HG03175 (cell line): Measurements from ENCODE around the gene SKI.

ENCODE experiments used
- ATAC-seq: cut with Tn5 transposase; IDR thresholded peaks from one replicate; pipeline ENCODE4 v1.9.1; 2021; ENCODE audit warnings: mild to moderate bottlenecking, moderate library complexity; ENCODE audit not compliant: unreplicated experiment

The SKI gene

DNA sequence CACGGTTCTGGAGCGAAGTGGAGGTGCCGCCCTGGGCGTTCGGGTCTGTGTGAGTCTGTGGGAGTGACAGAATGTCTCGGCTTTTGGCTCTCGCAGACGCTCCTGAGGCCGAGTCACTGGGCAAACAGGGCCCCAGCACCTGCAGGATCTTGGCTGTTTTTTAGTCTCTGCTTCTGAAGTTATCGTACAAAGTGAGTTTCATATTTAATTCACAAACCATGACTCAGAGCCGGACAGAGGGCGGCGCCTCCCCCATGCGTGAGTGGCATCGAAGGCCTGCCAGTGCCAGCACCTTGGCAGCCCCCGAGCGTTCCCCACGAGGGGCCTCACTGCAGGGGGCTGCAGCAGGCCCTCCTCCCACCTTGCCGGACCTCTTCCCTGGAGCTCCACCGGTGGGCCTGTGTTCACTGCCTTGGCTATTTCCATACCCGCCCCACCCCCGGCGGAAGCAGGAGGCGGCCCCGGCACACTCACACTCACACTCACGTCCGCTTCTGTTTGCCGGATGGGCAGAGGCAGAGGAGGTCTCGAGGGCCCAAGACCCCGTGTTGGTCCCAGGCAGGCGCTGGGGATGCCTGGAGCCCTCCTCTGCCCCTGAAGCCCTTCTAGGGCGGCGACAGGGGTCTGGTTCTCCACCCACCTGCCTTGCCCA, 106.9 kb downstream of the SKI start:
- no peak for ATAC-seq

DNA sequence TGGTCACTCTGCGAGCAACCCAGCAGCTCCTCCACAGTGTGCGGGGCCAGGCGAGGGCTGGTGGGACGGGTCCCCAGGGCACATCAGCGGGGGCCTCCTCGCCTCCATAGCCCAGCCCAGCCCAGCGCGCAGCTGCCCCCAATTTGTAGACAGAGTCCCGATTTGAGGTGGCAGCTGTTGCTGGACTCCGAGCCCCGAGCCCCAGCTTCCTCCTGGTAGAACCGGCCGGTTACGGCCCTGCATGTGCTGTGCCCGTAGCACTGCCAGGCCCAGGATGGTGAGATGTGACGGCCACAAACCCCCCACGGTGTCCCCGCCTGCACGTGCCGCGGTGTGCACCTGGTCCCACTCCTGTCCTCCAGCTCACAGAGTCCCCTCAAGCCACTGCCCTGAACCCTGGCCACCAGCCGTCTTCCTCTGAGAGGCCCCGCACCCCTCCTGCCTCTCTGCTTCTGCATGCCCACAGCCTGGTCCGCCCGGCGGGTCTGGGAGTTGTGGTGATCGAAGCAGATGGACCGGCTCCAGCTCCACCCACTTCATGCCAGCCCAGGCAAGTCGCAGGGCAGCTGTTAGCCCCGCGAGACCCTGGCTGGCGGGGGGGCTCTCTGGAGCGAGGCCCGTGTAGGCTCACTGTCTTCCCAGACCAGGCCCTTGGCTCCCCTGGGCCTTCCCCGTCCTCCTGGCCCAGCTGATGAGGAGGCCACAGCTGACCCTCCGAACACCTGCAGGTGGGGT, 107.8 kb downstream of the SKI start:
- ATAC-seq: no peak

DNA sequence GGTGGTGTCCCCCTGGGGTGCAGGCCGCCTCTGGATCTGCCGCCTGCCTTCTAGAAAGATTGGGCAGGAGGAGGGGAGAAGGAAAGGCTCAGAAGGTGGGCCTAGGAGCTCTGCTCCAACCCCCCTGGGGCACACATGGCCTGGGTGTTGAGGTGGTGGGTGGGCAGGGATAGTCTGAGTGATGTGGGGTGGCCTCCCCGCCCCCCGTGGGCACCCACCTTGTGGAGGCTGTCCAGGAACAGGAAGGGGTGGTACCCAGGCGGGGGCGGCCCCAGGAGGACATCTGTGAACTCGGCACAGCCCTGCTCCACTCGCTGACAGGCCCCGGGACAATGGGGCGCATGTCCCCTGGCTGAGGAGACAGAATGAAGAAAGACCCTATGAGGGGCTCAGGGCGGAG, 108.4 kb downstream of the SKI start:
- ATAC-seq: no peak

DNA sequence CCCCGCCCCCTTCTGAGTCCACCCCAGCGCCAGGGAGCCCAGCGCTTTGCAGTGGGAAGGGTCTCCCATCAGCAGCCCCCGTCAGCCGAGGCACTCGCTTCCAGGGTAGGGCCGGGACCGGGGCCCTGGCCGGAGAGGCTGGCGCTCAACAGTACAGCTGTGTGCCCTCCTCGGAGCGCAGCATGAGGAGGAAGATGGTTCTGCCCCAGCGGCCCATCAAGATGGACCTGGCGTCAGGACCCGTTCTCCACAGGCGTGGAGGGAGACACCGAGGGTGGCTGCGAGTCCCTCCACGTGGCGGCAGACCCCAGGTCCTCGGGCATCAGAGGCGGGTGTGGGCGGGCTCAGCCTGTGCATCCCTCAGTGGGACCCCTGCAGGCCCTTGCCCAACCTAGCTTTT, 109.0 kb downstream of the SKI start:
- ATAC-seq: no peak

DNA sequence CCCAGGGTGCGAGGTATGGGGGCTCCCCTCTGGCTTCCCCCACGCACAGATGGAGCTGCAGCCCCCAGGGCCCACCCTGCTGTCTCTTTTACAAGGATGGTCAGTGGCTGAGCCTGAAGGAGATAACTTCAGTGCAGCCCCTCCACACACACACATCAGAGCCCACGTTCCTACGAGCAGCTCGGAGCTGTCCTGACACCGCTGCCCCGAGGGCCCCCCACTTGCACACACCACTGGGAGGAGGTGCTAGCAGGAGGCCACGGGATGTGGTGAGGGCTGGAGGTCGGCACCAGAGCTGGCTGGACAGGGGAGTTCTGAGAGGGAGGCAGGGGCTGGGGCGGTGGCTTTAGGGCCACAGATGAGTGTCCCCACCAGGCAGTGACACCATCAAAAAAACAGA, 109.4 kb downstream of the SKI start:
- no peak for ATAC-seq

DNA sequence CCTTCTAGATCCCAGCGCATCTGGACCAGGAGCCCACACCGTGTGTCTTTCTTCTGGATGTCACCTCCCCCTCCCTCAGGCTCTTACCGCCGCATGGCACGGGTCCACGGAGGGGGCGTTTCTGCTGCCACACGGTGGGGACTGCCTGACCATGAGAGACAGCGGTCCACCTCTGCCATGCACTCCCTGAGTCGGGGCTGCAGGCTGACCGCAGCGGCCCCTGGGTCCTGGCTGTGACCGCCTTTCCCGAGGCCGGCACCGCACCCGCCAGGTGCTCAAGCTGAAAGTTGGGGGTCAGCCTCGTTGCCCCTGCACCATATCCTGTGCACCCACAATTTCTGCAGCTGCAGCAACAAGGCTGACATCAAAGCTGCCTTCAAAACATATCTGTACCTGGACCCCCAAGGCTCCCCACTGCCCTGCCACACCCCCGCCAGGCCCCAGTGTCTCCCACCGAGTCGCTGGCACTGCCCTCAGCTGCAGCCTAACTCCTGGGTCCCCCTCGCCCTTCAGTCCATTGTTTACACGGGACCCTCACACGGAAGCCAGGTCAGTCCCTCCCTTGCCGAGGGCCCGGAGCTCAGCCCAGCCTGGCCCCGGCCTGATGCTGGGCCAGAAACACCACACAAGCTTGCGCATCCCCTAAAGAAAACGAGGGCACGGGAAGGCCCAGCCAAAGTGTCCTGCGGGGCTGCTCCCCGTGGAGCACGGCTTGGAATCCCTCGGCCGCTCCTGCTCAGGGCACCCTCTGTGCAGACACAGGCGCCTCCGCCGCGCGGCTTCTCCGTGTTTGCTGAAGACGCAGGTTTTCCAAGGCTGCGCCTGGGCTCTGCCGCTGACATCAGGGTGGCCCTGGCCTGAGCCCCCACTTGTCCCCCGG, 111.3 kb downstream of the SKI start:
- no peak for ATAC-seq

DNA sequence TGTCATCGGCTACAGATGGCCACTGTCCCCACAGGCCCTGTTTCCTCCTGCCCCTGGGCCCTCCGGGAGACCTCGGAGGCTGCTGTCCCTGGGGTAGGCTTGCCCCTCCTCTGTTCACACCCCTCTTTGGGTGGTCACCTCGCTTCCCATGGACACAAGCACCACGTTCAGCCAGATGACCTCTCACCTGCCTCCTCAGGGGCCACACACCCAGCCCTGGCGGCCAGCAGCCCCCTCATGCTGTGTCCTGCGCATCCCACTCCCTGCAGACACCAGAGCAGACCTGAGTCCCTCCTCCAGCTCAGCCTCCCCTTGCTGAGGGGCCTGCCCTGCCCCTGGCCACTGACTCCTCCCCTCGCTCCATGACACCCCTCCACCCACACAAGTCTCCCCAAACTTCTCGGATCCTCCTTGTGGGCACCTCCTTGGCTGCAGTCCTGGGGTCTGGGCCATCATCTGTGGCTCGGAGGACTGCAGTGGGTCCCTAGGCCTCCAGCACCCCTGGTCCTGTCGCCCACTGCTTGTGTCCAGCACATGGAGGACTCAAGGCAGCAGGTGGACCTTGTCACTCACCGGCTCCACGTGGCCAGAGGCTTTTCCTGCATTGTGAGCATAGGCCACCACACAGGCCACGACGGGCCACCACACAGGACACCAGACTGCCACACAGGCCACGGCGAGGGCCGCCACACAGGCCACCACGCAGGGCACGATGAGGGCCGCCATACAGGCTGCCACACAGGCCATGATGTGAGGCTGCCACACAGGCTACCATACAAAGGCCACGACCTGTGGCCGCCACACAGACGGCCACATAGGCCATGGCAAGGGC, 112.2 kb downstream of the SKI start:
- ATAC-seq: no peak

DNA sequence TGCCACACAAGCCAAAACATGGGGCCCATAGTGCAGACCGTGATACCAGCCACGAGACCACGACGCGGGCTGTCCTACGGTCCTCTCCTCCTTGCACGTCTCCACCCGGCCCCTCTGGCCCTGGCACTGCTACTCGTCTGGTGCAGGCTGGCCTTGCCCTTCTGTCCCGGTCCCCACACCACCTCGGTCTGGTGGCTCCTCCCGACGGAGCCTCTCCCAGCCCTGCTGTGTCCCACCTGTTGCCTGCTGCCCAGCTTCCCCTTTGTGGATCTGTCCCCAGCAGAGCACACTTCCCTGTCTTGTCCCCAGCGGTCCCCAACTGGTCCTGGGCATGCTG, 112.8 kb downstream of the SKI start:
- no peak for ATAC-seq

DNA sequence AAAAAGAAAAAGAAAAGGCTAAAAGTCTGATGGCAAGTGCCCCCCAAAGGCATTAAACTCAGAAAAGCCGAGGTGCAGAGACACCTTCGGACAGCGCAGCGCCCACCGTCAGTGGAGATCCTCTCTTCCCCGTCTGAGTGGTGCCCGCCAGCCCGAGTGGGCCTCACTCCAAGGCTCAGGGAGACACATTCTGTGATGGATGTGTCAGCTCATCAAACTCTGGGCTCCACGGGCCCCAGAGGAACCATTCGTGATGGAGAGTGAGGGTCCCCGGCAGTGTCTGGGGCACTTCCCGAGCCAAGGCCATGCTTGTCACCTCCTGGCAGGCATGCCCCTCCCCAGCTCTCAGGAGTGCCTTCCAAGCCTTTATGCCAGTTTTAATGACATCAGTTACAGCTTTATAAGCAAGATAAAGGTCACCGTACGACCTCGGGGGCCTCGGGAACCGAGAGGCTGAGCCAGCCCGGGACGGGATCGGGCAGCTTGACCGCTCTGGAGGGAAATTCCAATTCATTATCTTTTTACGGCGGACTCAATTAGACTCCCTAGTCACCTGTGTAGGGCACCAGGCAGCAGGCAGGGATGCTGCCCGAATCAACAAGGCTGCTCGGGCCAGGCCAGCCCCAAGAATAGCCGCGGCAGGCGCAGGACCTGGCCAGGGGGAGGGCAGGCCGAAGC, 113.7 kb downstream of the SKI start:
- no peak for ATAC-seq

DNA sequence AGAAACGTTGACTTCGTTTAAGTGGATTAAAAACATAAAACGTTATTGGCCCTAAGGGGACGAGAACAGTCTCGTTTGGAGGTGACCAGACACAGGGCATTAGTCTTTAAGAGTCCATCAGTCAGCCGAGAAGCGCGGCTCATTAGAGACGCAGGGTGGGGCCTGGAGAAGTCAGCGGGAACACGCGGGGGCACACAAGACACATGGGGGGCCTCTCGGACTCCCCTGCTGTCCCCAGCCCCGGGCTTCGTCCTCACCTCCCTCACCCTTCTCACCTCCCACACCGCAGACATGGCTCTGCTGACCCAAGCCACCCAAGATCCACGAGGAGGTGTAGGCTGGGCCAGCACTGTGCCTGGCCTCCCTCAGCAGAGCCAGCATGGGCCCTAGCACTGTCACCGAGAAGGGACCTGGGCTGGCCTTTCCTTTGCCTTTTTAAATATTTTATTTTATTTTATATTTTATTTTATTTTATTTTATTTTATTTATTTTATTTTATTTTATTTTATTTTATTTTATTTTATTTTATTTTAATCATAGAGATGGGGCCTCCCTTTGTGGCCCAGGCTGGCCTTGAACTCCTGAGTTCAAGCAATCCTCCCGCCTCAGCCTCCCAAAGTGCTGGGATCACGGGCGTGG, 114.4 kb downstream of the SKI start:
- no peak for ATAC-seq

DNA sequence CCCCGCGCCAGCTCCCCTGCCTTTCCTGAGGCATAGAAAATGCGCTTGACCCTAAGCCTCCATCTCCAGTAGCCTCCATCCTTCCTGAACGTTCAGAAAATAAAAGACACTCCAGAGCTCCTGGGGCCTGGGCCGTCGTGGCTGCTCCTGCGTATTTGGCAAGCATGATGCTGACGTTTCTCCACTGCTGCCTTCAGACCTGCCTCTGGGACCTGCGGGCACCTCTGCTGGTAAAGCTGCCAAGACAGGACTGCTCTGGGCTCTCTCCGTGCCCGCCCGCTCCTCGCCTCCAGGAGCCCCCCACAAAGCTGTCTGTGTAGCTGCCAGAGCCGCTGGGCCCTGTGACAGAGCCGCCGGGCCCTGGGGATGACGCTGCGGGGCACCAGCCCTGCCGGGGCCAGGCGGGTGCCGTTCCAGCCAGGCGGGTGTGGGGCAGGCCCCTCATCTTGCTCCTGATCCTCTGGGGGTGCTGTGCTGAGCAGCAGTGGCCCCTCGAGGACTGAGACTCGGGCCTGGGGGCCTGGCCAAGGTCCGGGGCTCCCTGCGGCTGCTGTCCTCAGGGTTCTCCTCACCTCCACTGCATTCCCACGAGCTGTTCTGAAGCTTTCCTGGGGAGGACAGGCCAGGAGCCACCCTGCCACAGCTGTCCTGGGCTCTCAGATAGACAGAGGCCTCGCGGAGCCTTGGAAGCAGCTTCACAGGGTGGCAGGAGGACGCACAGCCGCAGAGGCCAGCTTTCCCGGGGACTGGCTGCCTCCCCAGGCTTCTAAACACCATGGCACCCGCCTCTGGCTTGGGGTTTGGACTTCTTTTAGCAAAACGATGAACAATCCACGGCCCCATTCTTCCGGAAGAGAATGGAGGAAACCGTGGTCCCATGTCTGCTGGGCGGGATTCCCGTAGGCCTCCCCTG, 115.2 kb downstream of the SKI start:
- ATAC-seq: no peak

DNA sequence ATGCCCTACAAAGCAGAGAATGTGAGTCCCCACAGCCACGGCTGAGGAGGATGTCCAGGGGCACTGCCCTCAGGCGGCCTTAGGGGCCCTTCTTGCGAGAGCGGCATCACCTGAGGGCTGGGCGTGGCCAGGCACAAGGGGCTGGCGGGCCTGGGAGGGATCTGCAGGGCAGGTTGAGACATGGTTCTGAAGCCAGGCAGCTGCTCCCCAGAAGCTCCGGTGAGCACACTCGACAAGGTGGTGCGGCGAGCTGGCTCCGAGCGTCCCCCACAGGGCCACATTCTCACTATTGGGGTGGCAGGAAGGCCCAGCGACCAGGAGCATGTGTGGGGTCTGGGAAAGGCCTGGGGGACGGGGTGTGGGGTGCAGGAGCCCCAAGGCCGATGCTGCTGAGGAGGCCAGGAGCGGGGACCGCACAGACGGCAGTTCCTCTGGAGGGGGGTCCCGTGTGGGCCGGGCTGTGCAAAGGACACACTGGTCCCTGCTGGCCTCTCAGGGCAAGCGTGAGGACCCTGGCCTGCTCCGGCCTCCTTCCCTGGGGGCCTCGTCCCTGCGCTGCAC, 116.1 kb downstream of the SKI start:
- no peak for ATAC-seq

DNA sequence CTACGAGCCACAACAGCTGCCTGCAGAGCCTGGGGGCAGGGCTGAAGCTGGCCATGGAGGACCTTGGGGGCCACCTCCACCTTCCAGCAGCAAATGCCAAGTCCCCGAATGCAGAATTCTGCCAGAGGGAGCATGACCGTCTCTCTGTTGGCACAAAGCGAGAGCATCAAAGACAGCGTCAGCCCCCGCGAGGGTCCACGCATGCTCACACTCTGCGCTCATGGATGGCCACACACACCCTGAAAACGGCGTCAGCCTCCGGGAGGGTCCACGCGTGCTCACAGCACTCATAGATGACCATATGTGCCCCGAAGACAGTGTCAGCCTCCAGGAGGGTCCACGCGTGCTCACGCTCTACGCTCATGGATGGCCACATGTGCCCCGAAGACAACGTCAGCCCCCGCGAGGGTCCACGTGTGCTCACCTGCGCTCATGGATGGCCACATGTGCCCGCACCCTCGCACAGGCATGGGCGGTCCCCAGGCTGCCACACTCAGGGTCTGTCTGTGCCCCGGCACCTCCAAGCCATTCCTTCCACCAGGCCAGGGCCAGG, 116.7 kb downstream of the SKI start:
- no peak for ATAC-seq

DNA sequence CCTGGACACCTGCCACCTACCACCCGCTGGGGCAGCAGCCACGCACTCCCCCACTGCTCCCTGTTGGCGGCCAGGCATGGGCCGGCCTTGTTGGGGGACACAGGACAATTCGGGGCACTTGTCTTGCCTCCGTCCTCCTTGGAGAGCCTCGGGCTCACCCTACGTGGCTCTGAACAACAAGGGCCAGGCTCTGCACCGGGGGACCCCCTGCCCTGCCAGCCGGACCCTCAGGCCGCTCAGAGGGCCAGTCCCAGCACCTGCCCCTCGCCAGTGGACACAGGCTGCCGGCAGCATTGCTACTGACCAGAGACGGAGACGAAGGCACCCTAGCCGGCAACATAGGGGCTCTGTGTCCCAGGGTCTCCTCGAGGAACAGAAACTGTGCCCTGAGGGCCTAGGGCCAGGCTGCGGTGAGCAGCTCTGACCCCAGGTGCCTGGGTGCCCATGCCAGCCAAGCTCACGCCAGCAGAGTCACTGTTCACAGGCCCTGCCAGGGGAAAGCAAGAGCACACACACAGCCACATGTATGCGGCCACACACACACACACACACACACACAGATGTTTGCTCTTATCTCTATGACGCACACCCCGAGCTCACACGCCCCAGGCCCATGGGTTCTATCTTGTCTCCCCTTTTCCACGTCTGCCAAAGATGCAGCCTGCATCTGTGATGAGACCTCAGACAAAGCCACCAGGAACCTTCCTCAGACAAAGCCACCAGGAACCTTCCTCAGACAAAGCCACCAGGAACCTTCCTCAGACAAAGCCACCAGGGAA, 117.4 kb downstream of the SKI start:
- no peak for ATAC-seq

DNA sequence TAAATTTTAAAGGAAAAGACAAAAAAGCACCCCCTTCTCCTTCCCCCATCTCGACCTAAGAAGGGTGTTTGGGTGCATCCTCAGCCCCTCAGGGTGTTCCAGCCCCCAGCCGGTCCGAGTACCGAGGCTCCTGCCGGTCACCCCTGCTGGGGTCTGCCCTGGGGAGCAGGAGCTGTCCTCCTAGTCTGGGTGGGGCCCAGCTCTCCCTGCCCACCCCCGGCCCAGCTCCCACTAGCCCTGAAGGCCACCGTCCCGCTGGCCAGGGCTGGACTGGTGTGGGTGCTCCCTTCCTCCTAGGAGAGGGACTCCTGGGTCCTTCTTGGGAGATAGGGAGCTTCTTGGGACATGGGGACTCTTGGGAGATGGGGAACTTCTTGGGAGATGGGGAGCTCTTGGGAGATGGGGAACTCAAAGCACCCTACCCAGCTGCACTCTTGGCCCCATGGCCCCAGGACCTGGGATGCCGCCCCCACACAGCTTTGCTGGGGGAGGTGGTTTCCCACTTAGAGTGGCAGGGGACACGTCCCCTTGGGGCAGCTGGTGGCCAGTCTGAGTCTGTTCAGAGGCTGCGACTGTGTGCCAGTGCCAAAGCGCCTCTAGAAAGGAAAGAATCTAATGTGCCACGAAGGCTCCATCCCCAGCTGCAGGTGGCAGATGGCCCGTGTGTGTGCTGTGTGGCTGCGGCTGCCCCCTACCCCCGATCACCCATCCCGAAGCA, 118.7 kb downstream of the SKI start:
- ATAC-seq: no peak

DNA sequence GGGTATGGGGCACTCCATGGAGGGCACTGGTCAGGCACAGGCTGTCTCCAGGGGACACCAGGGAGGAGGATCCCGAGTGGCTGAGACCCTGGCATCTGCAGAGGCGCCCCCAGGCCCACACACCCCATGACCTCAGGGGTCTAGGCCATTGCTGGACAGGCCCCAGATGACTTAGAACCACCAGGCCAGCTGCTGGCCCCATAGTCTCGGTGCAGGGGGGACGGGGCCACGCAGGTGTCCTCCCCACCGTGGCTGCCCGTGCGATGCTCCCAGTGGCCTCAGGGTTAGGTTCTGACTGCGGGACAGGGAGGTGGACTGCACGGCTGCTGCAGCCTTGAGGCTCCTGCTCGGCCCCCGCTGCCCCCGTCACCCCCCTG, 119.3 kb downstream of the SKI start:
- no peak for ATAC-seq

DNA sequence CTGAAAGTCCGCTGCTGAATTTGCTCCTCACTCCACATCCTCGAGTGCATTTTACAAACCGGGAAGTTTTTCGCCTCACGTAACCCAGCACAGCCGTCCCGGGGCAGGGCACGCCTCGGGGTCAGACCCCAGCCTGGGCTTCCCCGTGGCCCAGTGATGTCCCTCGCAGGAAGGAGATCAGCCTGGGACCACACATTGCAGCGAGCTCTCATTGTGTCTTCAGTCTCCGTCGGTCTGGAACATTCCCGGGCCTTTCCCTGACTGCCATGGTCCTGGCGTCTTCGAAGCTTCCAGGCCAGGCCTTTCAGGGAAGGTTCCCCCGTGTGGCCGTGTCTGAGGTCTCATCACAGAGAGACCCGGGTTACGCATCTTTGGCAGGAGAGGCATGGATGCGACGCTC, 119.8 kb downstream of the SKI start:
- no peak for ATAC-seq
